Measurements from ENCODE around the gene COL8A2. TPM values are rescaled to one million over a fixed set of nuclear protein-coding genes. Genes with fewer than 3 reads are reported as not detected.

COL8A2 gene
- total RNA-seq, 1 donor from 2014 or later = not detected

GRCh38 chr1:36155408-36156328 is 30.6 kb upstream of the COL8A2 start, which contains the start of gene MAP7D1:
MAP7D1 (plus strand) TSS chr1:36156160; CDS start chr1:36156418, 258 bp downstream.
- Mint-ChIP-seq H3K9me3 (no peaks in the 10 kb centered on the region), H3K4me1 (ENCODE audit: low read depth) (peaks cover 61% of the 10 kb centered on the region), H3K36me3 (ENCODE audit: low read depth) (peaks cover 22% of the 10 kb centered on the region), H3K4me3 (ENCODE audit: low read depth) (peak within 1 kb of the TSS; percentile 89), H3K27me3 (ENCODE audit: low read depth) (no peaks in the 10 kb centered on the region), H3K27ac (peak within 1 kb of the TSS; percentile 90)
- intact Hi-C loops (cut with micrococcal nuclease) = loop anchor here (5.0 to 10.0 kb wide), 2 partner anchors 269 to 963 kb away; partner anchors contain the start of gene SFPQ
- DNase-seq (ENCODE audit: low spot score) = peak; percentile 80

- Mint-ChIP-seq H3K36me3 (ENCODE audit: low read depth) (peaks cover 22% of the 10 kb centered on the region), H3K4me1 (ENCODE audit: low read depth) (peaks cover 62% of the 10 kb centered on the region)
These were observed 29.9 kb upstream of the COL8A2 start for GRCh38 chr1:36154765-36155407.

GRCh38 chr1:36154335-36154734 is 29.3 kb upstream of the COL8A2 start:
- no peaks in the 10 kb centered on the region for H3K9me3 Mint-ChIP-seq
- peak overlapping the region; percentile 86 for H3K27ac Mint-ChIP-seq
- H3K27me3 Mint-ChIP-seq (ENCODE audit: low read depth) = no peaks in the 10 kb centered on the region
- H3K4me3 Mint-ChIP-seq (ENCODE audit: low read depth) = peak overlapping the region; percentile 82
- H3K36me3 Mint-ChIP-seq (ENCODE audit: low read depth) = peaks cover 18% of the 10 kb centered on the region
- intact Hi-C loops (cut with micrococcal nuclease) = loop anchor here (5.0 to 10.0 kb wide), 2 partner anchors 233 to 270 kb away; partner anchors contain the start of gene STK40
- peaks cover 60% of the 10 kb centered on the region for H3K4me1 Mint-ChIP-seq (ENCODE audit: low read depth)
- DNase-seq (ENCODE audit: low spot score) = no peak

More at GRCh38 chr1:36154765-36155407, 29.9 kb upstream of the COL8A2 start:
- no peak for DNase-seq (ENCODE audit: low spot score)
- Mint-ChIP-seq H3K9me3 (no peaks in the 10 kb centered on the region), H3K27me3 (ENCODE audit: low read depth) (no peaks in the 10 kb centered on the region), H3K4me3 (ENCODE audit: low read depth) (peak overlapping the region; percentile 82), H3K27ac (peak overlapping the region; percentile 86)
- intact Hi-C loops (cut with micrococcal nuclease) = loop anchor here (5.0 to 10.0 kb wide), 3 partner anchors 232 to 963 kb away; partner anchors contain the start of genes SFPQ and STK40

- Mint-ChIP-seq H3K4me1 (ENCODE audit: low read depth) (peaks cover 55% of the 10 kb centered on the region), H3K36me3 (ENCODE audit: low read depth) (peaks cover 14% of the 10 kb centered on the region), H3K9me3 (no peaks in the 10 kb centered on the region), H3K4me3 (ENCODE audit: low read depth) (no peak overlapping the region), H3K27ac (peak overlapping the region; percentile 67), H3K27me3 (ENCODE audit: low read depth) (no peaks in the 10 kb centered on the region)
- no peak for DNase-seq (ENCODE audit: low spot score)
- intact Hi-C loops (cut with micrococcal nuclease) = loop anchor here (5.0 to 10.0 kb wide), 2 partner anchors 234 to 271 kb away; partner anchors contain the start of gene STK40
These were observed 28.5 kb upstream of the COL8A2 start for GRCh38 chr1:36153476-36153875.

- no peaks in the 10 kb centered on the region for H3K27me3 Mint-ChIP-seq (ENCODE audit: low read depth)
- peak overlapping the region; percentile 72 for H3K27ac Mint-ChIP-seq
- H3K9me3 Mint-ChIP-seq = peaks cover 2% of the 10 kb centered on the region
- peak overlapping the region; percentile 52 for H3K4me3 Mint-ChIP-seq (ENCODE audit: low read depth)
- peak; percentile 51 for DNase-seq (ENCODE audit: low spot score)
- intact Hi-C loops (cut with micrococcal nuclease) = loop anchor here (5.0 to 10.0 kb wide), 2 partner anchors 235 to 273 kb away; partner anchors contain the start of gene STK40
- H3K36me3 Mint-ChIP-seq (ENCODE audit: low read depth) = peaks cover 12% of the 10 kb centered on the region
- peaks cover 53% of the 10 kb centered on the region for H3K4me1 Mint-ChIP-seq (ENCODE audit: low read depth)
These were observed 26.8 kb upstream of the COL8A2 start for GRCh38 chr1:36151845-36152203.

GRCh38 chr1:36151134-36151844 is 26.3 kb upstream of the COL8A2 start:
- Mint-ChIP-seq H3K4me1 (ENCODE audit: low read depth) (peaks cover 54% of the 10 kb centered on the region), H3K27ac (peak overlapping the region; percentile 94), H3K4me3 (ENCODE audit: low read depth) (peak overlapping the region; percentile 60), H3K27me3 (ENCODE audit: low read depth) (no peaks in the 10 kb centered on the region), H3K9me3 (peaks cover 3% of the 10 kb centered on the region), H3K36me3 (ENCODE audit: low read depth) (peaks cover 15% of the 10 kb centered on the region)
- intact Hi-C loops (cut with micrococcal nuclease) = loop anchor here (5.0 to 10.0 kb wide), 2 partner anchors 236 to 274 kb away; partner anchors contain the start of gene STK40
- DNase-seq (ENCODE audit: low spot score) = no peak

GRCh38 chr1:36150296-36151133 is 25.5 kb upstream of the COL8A2 start:
- intact Hi-C loops (cut with micrococcal nuclease) = loop anchor here (5.0 to 10.0 kb wide), 2 partner anchors 237 to 274 kb away; partner anchors contain the start of gene STK40
- Mint-ChIP-seq H3K36me3 (ENCODE audit: low read depth) (peaks cover 15% of the 10 kb centered on the region), H3K27ac (peak overlapping the region; percentile 94), H3K27me3 (ENCODE audit: low read depth) (no peaks in the 10 kb centered on the region), H3K4me1 (ENCODE audit: low read depth) (peaks cover 54% of the 10 kb centered on the region), H3K9me3 (peaks cover 3% of the 10 kb centered on the region), H3K4me3 (ENCODE audit: low read depth) (peak overlapping the region; percentile 92)
- peak; percentile 78 for DNase-seq (ENCODE audit: low spot score)

- Mint-ChIP-seq H3K27me3 (ENCODE audit: low read depth) (no peaks in the 10 kb centered on the region), H3K4me3 (ENCODE audit: low read depth) (peak overlapping the region; percentile 92), H3K27ac (peak overlapping the region; percentile 94), H3K9me3 (peaks cover 3% of the 10 kb centered on the region), H3K4me1 (ENCODE audit: low read depth) (peaks cover 52% of the 10 kb centered on the region), H3K36me3 (ENCODE audit: low read depth) (peaks cover 15% of the 10 kb centered on the region)
- intact Hi-C loops (cut with micrococcal nuclease) = loop anchor here (1.0 to 10.0 kb wide), 8 partner anchors 11 to 275 kb away; partner anchors contain the start of genes SH3D21, STK40 and THRAP3
- no peak for DNase-seq (ENCODE audit: low spot score)
These were observed 24.9 kb upstream of the COL8A2 start for GRCh38 chr1:36149973-36150295.

GRCh38 chr1:36149237-36149972 is 24.4 kb upstream of the COL8A2 start, which contains the start of gene TRAPPC3:
TRAPPC3 (minus strand) TSS chr1:36149486; CDS start chr1:36149378, 108 bp downstream.
- H3K27me3 Mint-ChIP-seq (ENCODE audit: low read depth) = no peaks in the 10 kb centered on the region
- peak within 1 kb of the TSS; percentile 94 for H3K27ac Mint-ChIP-seq
- intact Hi-C loops (cut with micrococcal nuclease) = loop anchor here (1.0 to 2.0 kb wide), 6 partner anchors 12 to 157 kb away; partner anchors contain the start of genes SH3D21 and THRAP3
- peaks cover 50% of the 10 kb centered on the region for H3K4me1 Mint-ChIP-seq (ENCODE audit: low read depth)
- H3K36me3 Mint-ChIP-seq (ENCODE audit: low read depth) = peaks cover 15% of the 10 kb centered on the region
- DNase-seq (ENCODE audit: low spot score) = peak; percentile 99
- peaks cover 3% of the 10 kb centered on the region for H3K9me3 Mint-ChIP-seq
- peak within 1 kb of the TSS; percentile 92 for H3K4me3 Mint-ChIP-seq (ENCODE audit: low read depth)

GRCh38 chr1:36148821-36149236 is 23.8 kb upstream of the COL8A2 start:
- H3K27ac Mint-ChIP-seq = peak overlapping the region; percentile 94
- H3K9me3 Mint-ChIP-seq = peaks cover 3% of the 10 kb centered on the region
- H3K4me3 Mint-ChIP-seq (ENCODE audit: low read depth) = peak overlapping the region; percentile 92
- DNase-seq (ENCODE audit: low spot score) = no peak
- intact Hi-C loops (cut with micrococcal nuclease) = loop anchor here (1.0 to 2.0 kb wide), 6 partner anchors 12 to 158 kb away; partner anchors contain the start of genes SH3D21 and THRAP3
- H3K27me3 Mint-ChIP-seq (ENCODE audit: low read depth) = no peaks in the 10 kb centered on the region
- peaks cover 16% of the 10 kb centered on the region for H3K36me3 Mint-ChIP-seq (ENCODE audit: low read depth)
- peaks cover 46% of the 10 kb centered on the region for H3K4me1 Mint-ChIP-seq (ENCODE audit: low read depth)

GRCh38 chr1:36144413-36144812 is 19.4 kb upstream of the COL8A2 start:
- no peak overlapping the region for H3K4me3 Mint-ChIP-seq (ENCODE audit: low read depth)
- no peak for DNase-seq (ENCODE audit: low spot score)
- no peak overlapping the region for H3K27ac Mint-ChIP-seq
- peaks cover 3% of the 10 kb centered on the region for H3K9me3 Mint-ChIP-seq
- peaks cover 46% of the 10 kb centered on the region for H3K36me3 Mint-ChIP-seq (ENCODE audit: low read depth)
- intact Hi-C loops (cut with micrococcal nuclease) = no loop called here
- peaks cover 37% of the 10 kb centered on the region for H3K4me1 Mint-ChIP-seq (ENCODE audit: low read depth)
- no peaks in the 10 kb centered on the region for H3K27me3 Mint-ChIP-seq (ENCODE audit: low read depth)

Data from activated T-helper 2 cell treated with anti-CD3 and anti-CD28 coated beads, Interferon-gamma antibody, Interleukin-2, Interleukin-4, amounts not matched to agents 10 μg/mL and 5 μg/mL and 100 μg/mL, durations not matched to agents 14 hours and 24 hours and 36 hours (primary cell).